DOHH2 (cell line): ENCODE measurements around the gene MYCBPAP.

ENCODE experiments used
- CTCF ChIP-seq: fragments of 200-600 bp; sonication (generic); IDR thresholded peaks from one replicate; pipeline ENCODE4 v1.5.1; 2014; ENCODE audit warnings: antibody characterized with exemption, mild to moderate bottlenecking, low read depth, low read length; ENCODE audit not compliant: poor library complexity, severe bottlenecking
- EZH2phosphoT487 ChIP-seq: fragments of 200-600 bp; sonication (generic); IDR thresholded peaks from 2 replicates; pipeline ENCODE4 v1.6.1; 2017; ENCODE audit warnings: borderline replicate concordance, mild to moderate bottlenecking, antibody characterized with exemption, low read length, moderate library complexity, mixed read lengths

DNA sequence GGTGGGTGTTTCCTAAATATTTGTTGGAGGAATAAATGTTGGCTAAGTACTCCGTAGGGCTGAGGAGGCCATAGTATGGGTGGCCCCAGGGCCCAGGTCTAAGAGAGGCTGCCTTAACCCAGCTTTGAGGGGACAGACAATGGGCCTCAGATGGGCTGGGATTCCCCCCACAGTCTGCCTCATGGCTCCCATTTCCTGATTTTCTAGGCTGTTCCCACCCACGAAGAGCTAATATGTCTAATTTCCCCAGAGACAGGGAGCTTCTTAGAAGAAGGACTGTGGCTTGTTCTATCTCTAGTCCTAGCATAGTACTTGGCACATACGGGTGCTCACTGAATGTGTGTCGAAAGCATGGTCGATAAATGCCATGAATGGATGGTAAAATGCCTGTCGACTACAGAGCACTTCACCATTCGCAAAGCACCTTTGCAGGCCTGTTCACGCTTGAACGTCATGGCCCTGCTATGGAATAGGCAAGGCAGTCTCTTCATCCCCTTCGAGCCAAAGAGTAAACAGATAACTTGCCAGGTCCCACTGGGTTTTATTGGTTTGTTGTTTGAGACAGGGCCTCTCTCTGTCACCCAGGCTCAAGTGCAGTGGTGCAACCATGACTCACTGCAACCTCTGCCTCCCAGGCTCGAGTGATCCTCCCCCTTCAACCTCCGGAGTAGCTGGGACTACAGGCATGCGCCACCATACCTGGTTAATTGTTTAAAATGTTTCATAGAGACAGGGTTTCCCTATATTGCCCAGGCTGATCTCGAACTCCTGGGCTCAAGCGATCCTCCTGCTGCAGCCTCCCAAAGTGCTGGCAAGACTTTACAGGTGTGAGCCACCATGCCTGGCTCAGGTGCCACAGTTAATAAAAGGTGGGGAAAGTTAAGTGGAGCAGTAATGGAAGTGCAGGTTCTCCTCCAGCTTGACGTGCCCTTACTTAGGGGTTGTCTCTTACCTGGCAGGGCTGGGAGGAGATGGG is 49.2 kb upstream of the MYCBPAP start:
- TF ChIP-seq CTCF, result no peak
- no peak for TF ChIP-seq EZH2phosphoT487
